Osteocyte (in vitro differentiated cells): ENCODE results near the gene GPC5. TPM values are rescaled to one million over a fixed set of nuclear protein-coding genes. Genes with fewer than 3 reads are reported as not detected.

ENCODE experiments used
- DNase-seq: peaks from one replicate; pipeline ENCODE4 v3.0.0; 2021; ENCODE audit warnings: mixed read lengths; ENCODE audit not compliant: unreplicated experiment; ENCODE audit errors: extremely low spot score
- H3K27ac Mint-ChIP-seq: one replicate; pipeline ENCODE4 v1.8.0; 2021; ENCODE audit warnings: mild to moderate bottlenecking, mixed read lengths; ENCODE audit not compliant: unreplicated experiment
- H3K27me3 Mint-ChIP-seq: one replicate; pipeline ENCODE4 v1.8.0; 2021; ENCODE audit warnings: mixed read lengths; ENCODE audit not compliant: unreplicated experiment
- H3K36me3 Mint-ChIP-seq: one replicate; pipeline ENCODE4 v1.8.0; 2021; ENCODE audit warnings: mixed read lengths; ENCODE audit not compliant: unreplicated experiment
- H3K4me1 Mint-ChIP-seq: one replicate; pipeline ENCODE4 v1.8.0; 2021; ENCODE audit warnings: mixed read lengths; ENCODE audit not compliant: unreplicated experiment
- H3K4me3 Mint-ChIP-seq: one replicate; pipeline ENCODE4 v1.8.0; 2021; ENCODE audit warnings: mild to moderate bottlenecking, moderate library complexity, mixed read lengths; ENCODE audit not compliant: unreplicated experiment
- H3K9me3 Mint-ChIP-seq: one replicate; pipeline ENCODE4 v1.8.0; 2021; ENCODE audit warnings: mixed read lengths; ENCODE audit not compliant: unreplicated experiment
- total RNA-seq: library from RNA; stranded (reverse); gene quantifications from 2 replicates; pipeline ENCODE4 v1.2.1, GENCODE V29; 2021
- TF ChIP-seq, protein P1 (sequence below): fragments of 200-600 bp; sonication (generic); IDR thresholded peaks from 2 replicates; pipeline ENCODE4 v1.5.0; 2021; ENCODE audit warnings: antibody characterized with exemption, mild to moderate bottlenecking, moderate library complexity

GPC5 gene
- total RNA-seq, 1 donor from 2014 or later = 12.9 TPM

DNA sequence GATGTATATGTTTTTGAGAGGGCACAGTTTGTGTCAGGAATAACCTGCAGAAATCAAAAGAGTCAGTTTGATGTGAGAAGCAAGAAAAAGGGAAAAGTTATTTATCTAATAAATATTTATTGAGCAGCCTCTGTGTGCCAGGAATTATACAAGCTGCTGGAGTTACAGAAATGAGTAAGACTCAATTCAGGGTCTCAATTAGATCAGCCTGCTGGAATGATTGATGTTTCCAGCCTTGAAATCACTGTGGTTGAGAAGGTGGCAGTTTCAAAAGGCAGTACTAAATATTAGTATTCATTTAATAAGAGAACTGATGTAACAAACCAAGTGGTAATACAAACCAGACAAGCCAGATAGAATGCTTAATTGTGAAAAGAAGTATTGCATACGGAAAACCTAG lies 1045.8 kb downstream of the GPC5 start:
- Mint-ChIP-seq H3K4me1 (no peaks in the 10 kb centered on the region), H3K9me3 (no peaks in the 10 kb centered on the region)
- no peak for DNase-seq

DNA sequence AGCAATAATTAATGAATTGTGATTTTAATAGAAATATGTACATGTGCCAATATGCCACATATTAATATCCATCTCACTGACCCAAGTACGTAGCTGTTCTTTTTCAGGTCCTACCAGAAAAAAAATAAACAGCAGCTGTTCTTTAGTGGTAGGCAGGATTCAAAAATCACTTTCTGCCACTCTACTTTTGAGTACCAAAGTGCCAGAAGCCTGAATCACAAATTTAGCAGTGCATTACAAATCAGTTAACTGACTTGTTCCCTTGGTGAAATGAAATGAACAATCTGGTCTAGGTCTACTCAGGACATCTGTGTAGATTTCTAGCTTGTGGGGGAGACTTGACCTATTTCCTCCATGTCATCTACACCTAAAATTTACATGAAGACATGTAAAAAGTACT lies 1052.6 kb downstream of the GPC5 start:
- Mint-ChIP-seq H3K27me3 (peaks cover 9% of the 10 kb centered on the region), H3K4me3 (no peak overlapping the region), H3K4me1 (no peaks in the 10 kb centered on the region), H3K27ac (no peak overlapping the region), H3K9me3 (no peaks in the 10 kb centered on the region), H3K36me3 (no peaks in the 10 kb centered on the region)
- TF ChIP-seq, protein P1, sequence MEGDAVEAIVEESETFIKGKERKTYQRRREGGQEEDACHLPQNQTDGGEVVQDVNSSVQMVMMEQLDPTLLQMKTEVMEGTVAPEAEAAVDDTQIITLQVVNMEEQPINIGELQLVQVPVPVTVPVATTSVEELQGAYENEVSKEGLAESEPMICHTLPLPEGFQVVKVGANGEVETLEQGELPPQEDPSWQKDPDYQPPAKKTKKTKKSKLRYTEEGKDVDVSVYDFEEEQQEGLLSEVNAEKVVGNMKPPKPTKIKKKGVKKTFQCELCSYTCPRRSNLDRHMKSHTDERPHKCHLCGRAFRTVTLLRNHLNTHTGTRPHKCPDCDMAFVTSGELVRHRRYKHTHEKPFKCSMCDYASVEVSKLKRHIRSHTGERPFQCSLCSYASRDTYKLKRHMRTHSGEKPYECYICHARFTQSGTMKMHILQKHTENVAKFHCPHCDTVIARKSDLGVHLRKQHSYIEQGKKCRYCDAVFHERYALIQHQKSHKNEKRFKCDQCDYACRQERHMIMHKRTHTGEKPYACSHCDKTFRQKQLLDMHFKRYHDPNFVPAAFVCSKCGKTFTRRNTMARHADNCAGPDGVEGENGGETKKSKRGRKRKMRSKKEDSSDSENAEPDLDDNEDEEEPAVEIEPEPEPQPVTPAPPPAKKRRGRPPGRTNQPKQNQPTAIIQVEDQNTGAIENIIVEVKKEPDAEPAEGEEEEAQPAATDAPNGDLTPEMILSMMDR = no peak
- DNase-seq = no peak

More for the DNA sequence above, 1045.8 kb downstream of the GPC5 start:
- Mint-ChIP-seq H3K4me3 (no peak overlapping the region), H3K27ac (no peak overlapping the region), H3K36me3 (no peaks in the 10 kb centered on the region), H3K27me3 (peaks cover 9% of the 10 kb centered on the region)
- TF ChIP-seq, protein P1 = no peak

DNA sequence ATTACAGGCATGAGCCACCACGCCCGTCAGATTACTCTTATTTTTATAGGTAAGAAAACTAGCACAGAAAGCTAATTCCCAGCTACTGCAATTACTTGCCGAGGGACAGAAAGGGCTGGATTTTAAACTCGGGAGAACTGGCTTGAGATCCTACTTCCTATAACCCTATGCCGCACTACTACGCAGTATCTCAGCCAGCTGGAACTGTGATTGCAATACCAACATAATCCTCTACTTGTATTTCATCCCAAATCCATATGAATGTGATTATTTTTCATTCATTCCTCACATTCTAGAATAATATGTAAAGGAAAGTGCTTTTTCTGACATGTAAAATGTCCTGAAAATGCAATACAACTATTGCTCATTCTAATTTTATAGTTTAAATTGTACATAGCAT lies 1054.4 kb downstream of the GPC5 start:
- no peak for DNase-seq
- no peak overlapping the region for H3K4me3 Mint-ChIP-seq
- H3K27me3 Mint-ChIP-seq = peaks cover 3% of the 10 kb centered on the region
- no peak overlapping the region for H3K27ac Mint-ChIP-seq
- no peaks in the 10 kb centered on the region for H3K36me3 Mint-ChIP-seq
- H3K9me3 Mint-ChIP-seq = no peaks in the 10 kb centered on the region
- no peaks in the 10 kb centered on the region for H3K4me1 Mint-ChIP-seq
- TF ChIP-seq, protein P1 = no peak

DNA sequence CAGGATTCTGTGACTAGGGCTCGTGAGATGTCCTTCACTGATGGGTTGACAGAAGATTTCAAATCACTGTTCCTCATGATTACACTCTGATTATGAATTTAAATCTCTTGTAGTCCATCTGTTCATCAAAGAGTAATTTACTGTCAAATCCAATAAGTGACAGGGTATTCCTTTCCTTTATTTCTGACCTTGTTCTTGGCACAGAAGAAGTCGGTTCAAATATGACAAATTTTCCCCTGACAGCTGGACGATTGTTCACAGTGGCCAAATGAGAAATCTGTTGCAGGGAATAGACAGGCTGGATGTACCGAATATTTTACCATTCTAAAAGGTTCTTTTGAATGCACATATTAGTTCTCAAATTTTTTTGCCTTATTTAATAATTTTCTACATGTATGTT lies 1060.9 kb downstream of the GPC5 start:
- H3K27me3 Mint-ChIP-seq = peaks cover 11% of the 10 kb centered on the region
- H3K27ac Mint-ChIP-seq = no peak overlapping the region
- H3K36me3 Mint-ChIP-seq = no peaks in the 10 kb centered on the region
- TF ChIP-seq, protein P1 = no peak
- no peak overlapping the region for H3K4me3 Mint-ChIP-seq
- H3K4me1 Mint-ChIP-seq = peaks cover 3% of the 10 kb centered on the region
- DNase-seq = no peak
- H3K9me3 Mint-ChIP-seq = no peaks in the 10 kb centered on the region

DNA sequence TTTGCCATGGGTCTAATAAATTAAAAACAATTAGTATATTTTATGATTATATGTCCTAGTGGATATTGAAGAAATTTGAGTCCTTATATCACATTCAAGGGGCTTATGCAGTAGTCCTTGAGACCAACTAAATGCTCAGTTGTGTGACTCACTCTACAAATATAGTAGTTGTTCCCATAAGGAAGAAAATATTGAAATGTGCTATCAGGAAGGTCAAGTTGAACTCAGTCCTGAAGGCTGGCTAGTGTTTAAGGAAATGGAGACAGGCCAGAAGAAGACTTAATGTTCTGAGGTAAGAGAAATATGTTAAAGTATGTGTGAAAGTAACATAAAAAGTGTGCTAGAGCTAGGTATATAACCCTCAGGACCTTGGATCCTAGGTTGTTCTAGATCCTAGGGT lies 1062.1 kb downstream of the GPC5 start:
- Mint-ChIP-seq H3K27me3 (peaks cover 11% of the 10 kb centered on the region), H3K36me3 (no peaks in the 10 kb centered on the region), H3K27ac (no peak overlapping the region), H3K9me3 (no peaks in the 10 kb centered on the region), H3K4me1 (peaks cover 3% of the 10 kb centered on the region), H3K4me3 (no peak overlapping the region)
- TF ChIP-seq, protein P1 = no peak
- DNase-seq = no peak
